NCI-H1092 treated with DMSO at 0.1 percent for 48 hours (cell line): ENCODE results near the gene SPRED3.
"Not testable (repeated sequence)": the region's sequence is repeated elsewhere in the genome, so short reads cannot be mapped to it uniquely, and the experiment has no call there.

Experiments
- DNase-seq: peaks from one replicate; lab custom pipeline; 2025; lab: John Stamatoyannopoulos, UW

Gene SPRED3

GRCh38 chr19:38391911-38392464 lies 3.5 kb downstream of the SPRED3 start:
- no peak for DNase-seq

GRCh38 chr19:38392707-38393308 lies 4.3 kb downstream of the SPRED3 start:
- DNase-seq: no peak

GRCh38 chr19:38394488-38394887 lies 6.0 kb downstream of the SPRED3 start:
- no peak for DNase-seq

- DNase-seq: no peak
Observed at GRCh38 chr19:38395381-38396114, 7.1 kb downstream of the SPRED3 start.

- no peak for DNase-seq
Observed at GRCh38 chr19:38399081-38399480, 10.6 kb downstream of the SPRED3 start.

DNA sequence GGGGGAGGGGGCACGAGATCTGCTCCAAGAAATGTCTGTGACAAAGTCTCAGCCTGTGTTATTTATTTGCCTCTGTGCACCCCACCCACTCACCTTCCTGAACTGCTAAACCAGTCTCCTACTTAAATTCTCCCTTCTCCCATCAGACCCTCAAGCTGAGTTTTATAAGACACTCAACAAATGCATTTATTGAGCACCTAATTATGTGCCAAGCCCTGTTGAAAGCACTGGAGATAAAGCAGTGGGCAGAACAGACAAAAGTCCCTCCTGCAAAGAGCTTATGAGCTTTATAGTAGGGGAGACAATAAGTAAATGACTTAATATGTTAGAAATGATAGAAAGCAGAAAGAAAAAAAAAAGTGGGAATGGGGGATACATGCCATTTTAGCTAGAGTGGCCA lies 11.0 kb downstream of the SPRED3 start:
- DNase-seq: no peak

GRCh38 chr19:38400361-38400760 lies 11.9 kb downstream of the SPRED3 start:
- DNase-seq: no peak

- DNase-seq: no peak
Observed at GRCh38 chr19:38401148-38401547, 12.7 kb downstream of the SPRED3 start.

GRCh38 chr19:38402623-38402966 lies 14.1 kb downstream of the SPRED3 start:
- DNase-seq: no peak

GRCh38 chr19:38402967-38403674 lies 14.6 kb downstream of the SPRED3 start, which contains the start of gene FAM98C:
TSS of gene FAM98C (plus strand) at chr19:38403093. CDS start at chr19:38403154, 61 bp downstream.
- peak; percentile 92 for DNase-seq

GRCh38 chr19:38404858-38405257 lies 16.4 kb downstream of the SPRED3 start:
- DNase-seq: no peak

DNA sequence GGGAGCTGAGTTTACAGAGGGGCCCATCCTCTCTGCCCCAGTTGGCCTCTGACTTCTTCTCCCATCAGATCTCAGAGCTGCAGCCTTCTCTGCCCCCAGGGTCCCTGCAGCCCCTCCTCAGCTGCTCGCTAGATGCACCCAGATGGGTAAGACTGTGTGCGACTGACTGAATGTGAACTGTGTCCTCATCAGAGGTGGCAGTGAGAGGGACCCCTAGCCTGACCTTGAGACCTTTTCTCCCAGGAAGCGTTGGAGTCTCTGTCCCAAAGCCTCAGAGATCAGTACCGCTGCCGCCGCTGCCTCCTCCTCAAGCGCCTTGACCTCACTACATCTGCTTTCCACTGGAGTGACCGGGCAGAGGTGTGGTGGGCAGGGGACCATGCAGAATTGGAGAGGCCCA lies 16.8 kb downstream of the SPRED3 start:
- DNase-seq: no peak

DNA sequence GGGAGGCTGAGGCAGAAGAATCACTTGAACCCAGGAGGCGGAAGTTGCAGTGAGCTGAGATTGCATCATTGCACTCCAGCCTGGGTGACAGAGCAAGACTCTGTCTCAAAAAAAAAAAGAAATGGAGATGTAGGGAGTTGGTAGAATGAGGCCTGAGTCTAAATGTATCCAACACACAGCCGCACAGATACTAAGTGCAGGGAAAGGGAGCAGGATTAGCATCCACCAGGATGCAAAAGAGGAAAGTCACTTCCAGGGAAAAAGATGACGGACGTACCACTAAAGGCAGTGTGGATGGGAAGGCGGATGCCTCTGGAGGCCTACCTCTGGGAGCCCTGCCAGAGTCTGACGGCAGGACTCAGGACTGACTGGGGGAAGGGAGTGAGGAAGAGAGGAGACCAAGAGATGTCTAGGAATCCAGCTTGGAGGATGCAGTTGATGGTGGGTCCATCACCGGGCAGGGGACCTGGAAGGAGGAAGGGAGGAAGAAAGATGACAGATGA lies 21.2 kb downstream of the SPRED3 start:
- no peak for DNase-seq

GRCh38 chr19:38410407-38410806 lies 21.9 kb downstream of the SPRED3 start:
- DNase-seq: not testable (repeated sequence)

GRCh38 chr19:38411041-38411712 lies 22.7 kb downstream of the SPRED3 start:
- no peak for DNase-seq

DNA sequence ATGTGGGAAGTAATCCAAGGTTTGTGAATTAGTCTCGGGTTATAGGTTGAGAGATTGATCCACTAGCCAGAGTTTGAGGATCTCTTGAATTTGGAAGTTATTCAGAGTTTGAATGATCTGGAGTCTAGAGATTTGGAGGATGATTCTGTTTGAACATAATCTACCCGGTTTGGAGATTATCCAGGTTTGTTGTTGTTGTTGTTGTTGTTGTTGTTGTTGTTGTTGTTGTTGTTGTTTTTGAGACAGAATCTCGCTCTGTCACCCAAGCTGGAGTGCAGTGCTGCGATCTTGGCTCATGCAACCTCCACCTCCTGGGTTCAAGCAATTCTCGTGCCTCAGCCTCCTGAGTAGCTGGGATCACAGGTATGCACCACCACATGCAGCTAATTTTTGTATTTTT lies 23.4 kb downstream of the SPRED3 start:
- not testable (repeated sequence) for DNase-seq

GRCh38 chr19:38412491-38412890 lies 24.0 kb downstream of the SPRED3 start:
- DNase-seq: no peak

GRCh38 chr19:38412961-38413360 lies 24.5 kb downstream of the SPRED3 start:
- no peak for DNase-seq

DNA sequence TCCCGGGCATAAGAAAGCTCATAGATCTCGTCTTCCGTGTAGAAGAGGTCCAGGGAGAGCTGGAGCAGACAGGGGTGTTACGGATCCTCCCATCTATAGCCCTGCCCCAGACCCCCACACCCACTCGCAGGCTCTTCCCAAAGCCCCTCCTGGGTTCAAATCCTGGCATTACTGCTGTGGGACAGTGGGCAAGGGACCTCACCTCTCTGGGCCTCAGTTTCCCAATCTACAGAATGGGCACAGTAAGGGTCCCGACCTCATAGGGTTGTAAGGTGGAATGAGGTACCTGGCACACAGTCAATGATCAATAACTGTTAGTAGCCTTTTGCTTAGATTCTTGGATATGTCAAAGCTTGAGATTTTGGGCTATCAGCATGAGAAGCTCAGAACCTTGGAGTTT lies 24.9 kb downstream of the SPRED3 start:
- DNase-seq: no peak

GRCh38 chr19:38417146-38417543 lies 28.6 kb downstream of the SPRED3 start:
- DNase-seq: no peak

DNA sequence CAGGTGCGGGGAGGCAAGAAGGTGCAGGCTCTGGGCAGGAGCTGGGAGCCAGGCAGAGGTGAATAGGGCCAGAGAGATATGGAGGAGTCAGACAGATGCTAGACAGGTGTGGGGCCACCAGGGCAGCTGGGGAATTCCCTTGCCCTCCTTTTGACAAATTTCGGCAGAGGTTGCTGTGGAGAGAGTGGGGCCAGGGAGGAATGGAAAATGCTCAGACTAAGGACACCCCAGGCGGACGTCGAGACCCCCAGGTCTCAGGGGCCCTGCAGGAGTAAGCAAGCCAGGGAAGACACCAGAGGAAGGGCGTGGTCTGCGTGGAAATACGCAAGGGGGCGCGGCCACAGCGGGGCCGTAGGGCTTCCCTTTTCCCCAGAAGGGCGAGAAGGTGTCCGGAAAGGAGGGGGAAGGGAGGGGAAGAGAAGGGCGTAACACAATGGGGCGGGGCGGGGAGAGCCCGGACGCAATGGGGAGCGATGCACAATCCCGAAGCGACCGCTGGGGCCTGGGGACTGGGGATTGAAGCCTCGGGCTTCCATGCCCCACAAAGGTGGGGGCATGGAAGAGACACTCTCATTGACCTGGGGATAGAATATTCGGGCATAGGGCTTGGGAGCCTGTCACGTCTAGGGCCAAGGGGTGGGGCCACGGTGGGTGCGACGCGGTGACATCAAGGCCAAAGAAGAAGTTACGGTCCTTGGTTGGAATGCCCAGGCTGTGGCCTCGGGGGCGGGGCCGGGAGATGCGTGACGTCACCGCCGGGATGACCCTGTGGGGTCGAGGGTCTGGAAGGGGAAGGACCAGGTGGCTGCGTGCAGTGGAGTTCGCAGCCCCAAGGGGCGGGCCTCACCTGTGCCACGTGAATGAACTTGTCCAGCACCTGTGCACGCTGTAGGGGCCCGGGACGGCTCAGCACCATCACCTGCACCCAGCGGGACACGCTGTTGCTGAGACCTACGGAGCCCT lies 29.3 kb downstream of the SPRED3 start:
- DNase-seq: no peak
